T-helper 1 cell treated with Interleukin-12 subunit alpha and Interleukin-12 subunit beta and Interleukin-4 antibody, amounts not matched to agents 30 μg/mL and 1 μg/mL, for 36 hours (primary cell): ENCODE data around the gene SLC28A2.
"Not testable (repeated sequence)": the region's sequence is repeated elsewhere in the genome, so short reads cannot be mapped to it uniquely, and the experiment has no call there.

Source experiments
- H3K27ac Mint-ChIP-seq: one replicate; pipeline ENCODE4 v1.8.0; 2021; ENCODE audit warnings: mild to moderate bottlenecking, mixed read lengths
- H3K27me3 Mint-ChIP-seq: one replicate; pipeline ENCODE4 v1.8.0; 2021; ENCODE audit warnings: low read depth, mixed read lengths
- H3K36me3 Mint-ChIP-seq: one replicate; pipeline ENCODE4 v1.8.0; 2021; ENCODE audit warnings: low read depth, mixed read lengths
- H3K4me1 Mint-ChIP-seq: one replicate; pipeline ENCODE4 v1.8.0; 2021; ENCODE audit warnings: low read depth, mixed read lengths
- H3K4me3 Mint-ChIP-seq: one replicate; pipeline ENCODE4 v1.8.0; 2021; ENCODE audit warnings: mild to moderate bottlenecking, moderate library complexity, mixed read lengths
- H3K9me3 Mint-ChIP-seq: one replicate; pipeline ENCODE4 v1.8.0; 2021; ENCODE audit warnings: mixed read lengths

Gene SLC28A2

DNA sequence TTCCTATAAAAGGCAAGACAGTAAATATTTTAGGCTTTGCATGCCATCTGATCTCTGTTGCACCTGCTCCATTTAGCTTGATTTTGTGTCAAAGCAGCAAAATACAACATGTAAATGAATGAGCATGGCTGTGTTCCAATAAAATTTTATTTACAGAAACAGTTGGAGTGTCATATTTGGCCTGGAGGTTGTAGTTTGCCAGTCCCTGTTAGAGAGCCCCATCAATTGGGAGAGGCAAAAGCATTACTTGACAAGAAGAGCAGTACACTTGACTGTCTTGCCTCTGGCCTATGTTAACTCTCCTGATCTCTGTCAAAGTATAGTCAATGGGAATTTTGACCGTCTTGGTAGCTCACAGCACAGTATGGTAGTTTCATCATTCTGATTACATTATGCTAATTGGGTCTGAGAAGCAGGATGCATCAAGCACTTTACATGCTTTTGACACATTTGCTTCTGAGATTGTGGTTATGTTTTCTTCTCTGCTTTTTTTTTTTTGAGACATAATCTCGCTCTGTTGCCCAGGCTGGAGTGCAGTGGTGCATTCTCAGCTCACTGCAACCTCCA, 35.4 kb downstream of the SLC28A2 start:
- H3K27ac Mint-ChIP-seq = no peak overlapping the region
- H3K4me1 Mint-ChIP-seq = no peaks in the 10 kb centered on the region
- H3K36me3 Mint-ChIP-seq = no peaks in the 10 kb centered on the region
- no peaks in the 10 kb centered on the region for H3K9me3 Mint-ChIP-seq
- H3K4me3 Mint-ChIP-seq = no peak overlapping the region
- H3K27me3 Mint-ChIP-seq = peaks cover 10% of the 10 kb centered on the region

DNA sequence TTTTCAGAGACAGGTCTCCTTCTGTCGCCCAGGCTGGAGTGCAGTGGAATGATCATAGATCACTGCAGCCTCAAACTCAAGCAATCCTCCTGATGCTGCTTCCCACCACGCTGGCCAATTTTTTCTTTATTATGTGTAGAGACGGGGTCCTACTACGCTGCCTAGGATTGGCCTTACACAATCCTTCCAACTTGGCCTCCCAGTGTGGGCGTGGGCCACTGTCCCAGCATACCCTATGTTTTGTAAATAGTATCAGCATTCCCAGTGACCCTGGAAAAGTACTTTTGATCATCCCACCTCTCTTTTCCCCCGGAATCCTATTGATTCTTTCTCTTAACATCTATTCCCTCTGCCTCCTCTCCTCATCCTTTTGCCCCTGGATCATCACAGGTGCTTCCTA, 36.9 kb downstream of the SLC28A2 start:
- H3K36me3 Mint-ChIP-seq = no peaks in the 10 kb centered on the region
- no peak overlapping the region for H3K27ac Mint-ChIP-seq

DNA sequence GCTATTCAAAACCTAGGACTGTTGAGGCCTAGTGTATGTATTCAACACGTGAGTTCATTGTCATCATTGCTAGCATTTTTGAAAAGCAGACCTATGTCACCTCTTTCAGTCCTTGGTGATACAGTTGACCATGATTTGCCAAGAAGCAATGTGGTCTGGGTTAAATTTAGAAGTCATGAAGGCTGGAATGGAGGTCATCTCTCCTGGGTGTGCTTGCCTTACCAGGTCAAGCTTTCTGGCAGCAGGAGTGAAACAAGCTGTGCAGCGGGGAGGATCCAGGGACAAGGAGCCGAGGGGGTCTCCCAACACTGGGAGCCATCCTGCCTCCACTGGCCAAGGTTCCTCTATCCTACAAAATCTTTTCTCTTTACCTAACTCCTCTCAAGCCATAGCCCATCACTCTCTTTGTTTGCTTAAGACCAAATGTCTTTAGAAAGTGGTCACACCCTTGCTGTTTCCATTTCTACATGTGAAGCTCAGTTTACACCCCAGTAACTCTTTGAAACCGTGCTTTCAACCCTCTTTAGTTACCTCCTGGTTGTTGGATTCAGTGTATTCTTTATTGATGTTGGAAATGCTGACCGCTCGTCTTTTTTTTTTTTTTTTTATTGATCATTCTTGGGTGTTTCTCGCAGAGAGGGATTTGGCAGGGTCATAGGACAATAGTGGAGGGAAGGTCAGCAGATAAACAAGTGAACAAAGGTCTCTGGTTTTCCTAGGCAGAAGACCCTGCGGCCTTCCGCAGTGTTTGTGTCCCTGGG, 40.0 kb downstream of the SLC28A2 start:
- Mint-ChIP-seq H3K4me1 (no peaks in the 10 kb centered on the region), H3K27me3 (no peaks in the 10 kb centered on the region), H3K9me3 (peaks cover 4% of the 10 kb centered on the region), H3K4me3 (no peak overlapping the region), H3K27ac (no peak overlapping the region), H3K36me3 (no peaks in the 10 kb centered on the region)

More for the DNA sequence above, 36.9 kb downstream of the SLC28A2 start:
- H3K27me3 Mint-ChIP-seq = peaks cover 10% of the 10 kb centered on the region
- H3K4me3 Mint-ChIP-seq = no peak overlapping the region
- H3K4me1 Mint-ChIP-seq = no peaks in the 10 kb centered on the region
- H3K9me3 Mint-ChIP-seq = no peaks in the 10 kb centered on the region

DNA sequence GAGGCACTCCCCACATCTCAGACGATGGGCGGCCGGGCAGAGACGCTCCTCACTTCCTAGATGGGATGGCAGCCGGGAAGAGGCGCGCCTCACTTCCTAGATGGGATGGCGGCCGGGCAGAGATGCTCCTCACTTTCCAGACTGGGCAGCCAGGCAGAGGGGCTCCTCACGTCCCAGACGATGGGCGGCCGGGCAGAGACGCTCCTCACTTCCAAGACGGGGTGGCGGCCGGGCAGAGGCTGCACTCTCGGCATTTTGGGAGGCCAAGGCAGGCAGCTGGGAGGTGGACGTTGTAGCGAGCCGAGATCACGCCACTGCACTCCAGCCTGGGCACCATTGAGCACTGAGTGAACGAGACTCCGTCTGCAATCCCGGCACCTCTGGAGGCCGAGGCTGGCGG, 41.3 kb downstream of the SLC28A2 start:
- not testable (repeated sequence) for H3K27ac Mint-ChIP-seq, H3K36me3 Mint-ChIP-seq, H3K27me3 Mint-ChIP-seq, H3K4me1 Mint-ChIP-seq, H3K4me3 Mint-ChIP-seq
- H3K9me3 Mint-ChIP-seq = peaks cover 11% of the 10 kb centered on the region

DNA sequence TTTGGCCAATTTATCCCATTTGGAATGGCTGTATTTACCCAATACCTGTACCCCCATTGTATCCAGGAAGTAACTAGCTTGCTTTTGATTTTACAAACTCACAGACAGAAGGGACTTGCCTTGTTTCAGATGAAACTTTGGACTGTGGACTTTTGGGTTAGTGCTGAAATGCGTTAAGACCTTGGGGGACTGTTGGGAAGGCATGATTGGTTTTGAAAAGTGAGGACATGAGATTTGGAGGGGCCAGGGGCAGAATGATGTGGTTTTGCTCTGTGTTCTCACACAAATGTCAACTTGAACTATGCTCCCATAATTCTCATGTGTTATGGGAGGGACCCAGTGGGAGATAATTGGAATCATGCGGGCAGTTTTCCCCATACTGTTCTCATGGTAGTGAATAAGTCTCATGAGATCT, 46.9 kb downstream of the SLC28A2 start:
- H3K27ac Mint-ChIP-seq, H3K27me3 Mint-ChIP-seq, H3K4me3 Mint-ChIP-seq, H3K4me1 Mint-ChIP-seq, H3K36me3 Mint-ChIP-seq: not testable (repeated sequence)
- H3K9me3 Mint-ChIP-seq = peaks cover 17% of the 10 kb centered on the region

DNA sequence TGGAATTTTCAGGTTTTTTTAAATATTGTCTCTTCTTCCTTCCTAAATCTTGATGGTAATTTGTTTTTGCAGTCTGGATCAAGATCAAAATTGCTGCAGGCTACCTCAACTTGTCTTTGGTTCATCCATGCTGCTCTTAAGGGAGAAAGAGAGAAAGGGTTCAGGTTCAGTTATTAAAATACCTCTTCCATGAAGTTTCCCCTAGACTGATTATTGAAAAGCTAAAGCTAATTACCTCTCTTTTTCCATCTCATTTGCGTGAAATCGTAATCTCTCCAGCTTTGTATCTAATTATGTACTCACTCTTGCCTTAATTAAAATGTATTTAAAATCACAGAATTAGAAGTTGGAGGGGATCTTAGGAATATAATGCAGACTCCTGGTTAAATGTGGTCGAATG, 52.7 kb downstream of the SLC28A2 start:
- Mint-ChIP-seq H3K27me3 (peaks cover 29% of the 10 kb centered on the region), H3K27ac (no peak overlapping the region), H3K4me1 (peaks cover 8% of the 10 kb centered on the region), H3K9me3 (peaks cover 5% of the 10 kb centered on the region), H3K4me3 (no peak overlapping the region), H3K36me3 (no peaks in the 10 kb centered on the region)

DNA sequence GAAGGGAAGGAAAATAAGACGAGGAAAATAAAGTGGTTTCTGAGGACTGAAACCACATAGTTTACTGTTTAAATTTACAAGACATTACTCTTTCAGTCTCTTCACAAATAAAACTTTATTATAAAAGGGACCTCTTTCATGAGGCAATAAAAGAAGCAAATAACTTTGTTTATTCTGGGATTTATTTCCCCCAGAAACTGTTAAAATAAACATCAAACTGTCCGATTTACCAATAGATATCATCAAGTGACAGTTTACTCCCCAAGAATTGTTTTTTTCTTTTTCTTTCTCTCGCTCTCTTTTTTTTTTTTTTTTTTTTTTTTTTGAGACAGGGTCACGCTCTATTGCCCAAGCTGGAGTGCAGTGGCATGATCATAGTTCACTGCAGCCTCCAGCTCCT, 54.1 kb downstream of the SLC28A2 start:
- Mint-ChIP-seq H3K4me3 (no peak overlapping the region), H3K4me1 (peaks cover 8% of the 10 kb centered on the region), H3K27me3 (peaks cover 29% of the 10 kb centered on the region), H3K9me3 (peaks cover 5% of the 10 kb centered on the region), H3K36me3 (no peaks in the 10 kb centered on the region), H3K27ac (no peak overlapping the region)

DNA sequence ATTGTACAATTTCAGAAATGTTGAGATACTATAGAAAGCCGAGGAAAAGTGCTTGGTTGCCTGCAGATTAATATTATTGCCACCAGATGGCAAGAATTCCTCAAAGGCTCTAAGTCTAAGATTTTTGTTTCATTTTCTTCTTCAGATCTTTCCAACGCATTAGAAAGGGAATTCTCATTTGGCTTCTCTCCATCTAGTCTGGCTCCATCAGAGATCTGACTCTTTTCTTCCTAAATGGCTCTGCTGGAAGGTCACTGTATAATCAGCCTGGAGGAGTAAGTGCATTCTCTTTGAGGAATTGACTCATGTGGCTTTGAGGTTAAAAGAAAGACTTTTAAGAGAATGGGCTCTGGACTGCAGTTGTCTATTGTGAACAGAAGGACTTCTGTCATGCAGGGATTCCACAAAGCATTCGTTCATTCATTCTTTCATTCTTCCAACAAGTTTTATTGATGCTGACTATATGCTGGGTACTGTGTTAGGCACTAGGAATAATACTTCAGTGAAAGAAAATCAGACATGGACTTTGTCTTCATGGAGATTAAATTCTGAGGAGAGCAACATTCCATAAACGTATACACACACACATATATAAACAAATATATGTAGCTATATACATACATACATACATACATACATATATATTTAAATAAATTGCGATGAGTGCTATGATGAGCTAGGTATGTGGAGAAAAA, 55.3 kb downstream of the SLC28A2 start:
- H3K27me3 Mint-ChIP-seq = peaks cover 25% of the 10 kb centered on the region
- H3K27ac Mint-ChIP-seq = no peak overlapping the region
- H3K4me3 Mint-ChIP-seq = no peak overlapping the region
- peaks cover 8% of the 10 kb centered on the region for H3K4me1 Mint-ChIP-seq
- H3K9me3 Mint-ChIP-seq = peaks cover 2% of the 10 kb centered on the region
- no peaks in the 10 kb centered on the region for H3K36me3 Mint-ChIP-seq

DNA sequence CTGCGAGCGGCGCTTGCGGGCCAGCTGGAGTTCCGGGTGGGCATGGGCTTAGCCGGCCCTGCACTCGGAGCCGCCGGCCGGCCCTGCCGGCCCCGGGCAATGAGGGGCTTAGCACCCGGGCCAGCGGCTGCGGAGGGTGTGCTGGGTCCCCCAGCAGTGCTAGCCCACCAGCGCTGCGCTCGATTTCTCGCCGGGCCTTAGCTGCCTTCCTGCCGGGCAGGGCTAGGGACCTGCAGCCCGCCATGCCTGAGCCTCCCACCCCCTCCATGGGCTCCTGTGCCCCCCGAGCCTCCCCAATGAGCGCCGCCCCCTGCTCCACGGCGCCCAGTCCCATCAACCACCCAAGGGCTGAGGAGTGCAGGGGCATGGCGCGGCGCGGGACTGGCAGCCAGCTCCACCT, 62.1 kb downstream of the SLC28A2 start:
- H3K36me3 Mint-ChIP-seq, H3K27ac Mint-ChIP-seq, H3K4me1 Mint-ChIP-seq, H3K4me3 Mint-ChIP-seq, H3K9me3 Mint-ChIP-seq, H3K27me3 Mint-ChIP-seq: not testable (repeated sequence)

DNA sequence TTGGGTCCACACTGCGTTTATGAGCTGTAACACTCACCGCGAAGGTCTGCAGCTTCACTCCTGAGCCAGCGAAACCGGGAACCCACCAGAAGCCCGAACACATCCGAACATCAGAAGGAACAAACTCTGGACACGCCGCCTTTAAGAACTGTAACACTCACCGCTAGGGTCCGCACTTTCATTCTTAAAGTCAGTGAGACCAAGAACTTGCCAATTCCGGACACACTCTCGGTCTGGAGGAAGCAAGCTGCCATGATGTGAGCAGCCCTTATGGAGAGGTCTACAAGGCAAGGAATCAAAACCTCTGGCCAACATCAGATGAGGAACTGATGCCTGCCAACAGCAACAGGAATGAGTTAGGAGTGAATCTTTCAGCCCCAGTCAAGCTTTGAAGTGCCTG, 62.9 kb downstream of the SLC28A2 start:
- no peaks in the 10 kb centered on the region for H3K4me1 Mint-ChIP-seq
- H3K36me3 Mint-ChIP-seq = no peaks in the 10 kb centered on the region
- H3K27ac Mint-ChIP-seq = no peak overlapping the region
- no peaks in the 10 kb centered on the region for H3K9me3 Mint-ChIP-seq
- no peaks in the 10 kb centered on the region for H3K27me3 Mint-ChIP-seq
- H3K4me3 Mint-ChIP-seq = no peak overlapping the region

DNA sequence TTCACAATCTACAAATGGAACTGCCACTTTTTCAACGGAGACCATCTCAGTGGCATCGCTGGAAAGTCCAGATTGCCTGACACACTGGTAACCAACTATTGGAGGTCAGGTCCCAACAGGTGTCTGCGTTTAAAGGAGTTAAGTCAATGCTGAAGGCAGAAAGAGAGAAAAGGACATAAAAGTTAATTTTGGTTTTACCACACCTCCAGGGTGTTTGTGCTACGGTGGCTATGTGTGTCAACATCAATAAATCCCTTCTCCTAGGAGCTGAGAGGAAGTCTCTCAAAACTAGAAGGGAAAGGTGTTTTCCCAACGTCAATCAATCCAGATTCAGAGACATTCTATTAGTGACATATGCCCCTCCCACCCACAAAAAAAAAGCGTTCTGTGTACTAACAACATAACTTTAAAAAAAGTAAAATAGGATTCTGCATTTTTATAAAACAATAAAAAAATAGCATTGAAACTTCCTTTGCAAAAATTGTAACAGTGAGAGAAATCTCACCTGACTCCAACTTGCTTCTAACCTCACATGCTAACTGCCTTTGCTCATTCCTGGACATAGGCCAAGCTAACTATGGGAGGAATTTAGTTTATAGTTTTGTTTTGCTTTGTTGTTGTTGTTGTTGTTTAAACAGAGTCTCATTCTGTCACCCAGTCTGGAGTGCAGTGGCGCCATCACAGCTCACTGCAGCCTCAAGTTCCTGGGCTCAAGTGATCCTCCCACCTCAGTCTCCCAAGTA, 67.6 kb downstream of the SLC28A2 start:
- H3K27me3 Mint-ChIP-seq = peaks cover 6% of the 10 kb centered on the region
- H3K4me1 Mint-ChIP-seq = no peaks in the 10 kb centered on the region
- H3K9me3 Mint-ChIP-seq = no peaks in the 10 kb centered on the region

DNA sequence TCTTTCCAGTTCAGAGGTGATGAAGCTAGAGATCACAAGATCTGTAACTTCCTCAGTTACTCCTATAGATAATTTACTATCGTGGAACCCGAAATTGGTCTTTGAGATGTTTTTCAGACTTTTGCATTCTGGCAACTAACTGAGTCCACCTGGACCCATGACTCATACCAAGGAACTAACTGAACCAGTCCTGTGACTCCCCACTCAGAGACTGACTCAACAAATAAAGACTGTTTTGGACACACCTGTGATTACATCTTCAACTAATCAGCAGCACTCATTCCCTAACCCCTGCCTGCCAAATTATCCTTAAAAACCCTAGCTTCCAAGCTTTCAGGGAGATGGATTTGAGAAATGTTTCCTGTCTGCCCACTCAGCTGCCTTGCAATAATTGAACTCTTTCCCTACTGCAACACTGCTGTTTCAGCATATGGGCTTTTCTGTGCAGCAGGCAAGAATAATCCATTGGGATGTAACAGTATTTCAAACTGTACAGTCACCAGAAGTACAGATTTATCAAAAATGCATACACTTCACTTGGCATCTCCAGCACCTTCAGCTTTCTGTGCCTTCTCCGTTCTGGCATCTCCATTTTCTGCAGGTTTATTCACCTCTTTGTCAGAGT, 68.7 kb downstream of the SLC28A2 start:
- H3K36me3 Mint-ChIP-seq = no peaks in the 10 kb centered on the region
- no peak overlapping the region for H3K27ac Mint-ChIP-seq
- no peaks in the 10 kb centered on the region for H3K4me1 Mint-ChIP-seq
- peaks cover 10% of the 10 kb centered on the region for H3K27me3 Mint-ChIP-seq
- no peaks in the 10 kb centered on the region for H3K9me3 Mint-ChIP-seq
- no peak overlapping the region for H3K4me3 Mint-ChIP-seq

More for the DNA sequence above, 67.6 kb downstream of the SLC28A2 start:
- no peak overlapping the region for H3K4me3 Mint-ChIP-seq
- no peaks in the 10 kb centered on the region for H3K36me3 Mint-ChIP-seq
- no peak overlapping the region for H3K27ac Mint-ChIP-seq

DNA sequence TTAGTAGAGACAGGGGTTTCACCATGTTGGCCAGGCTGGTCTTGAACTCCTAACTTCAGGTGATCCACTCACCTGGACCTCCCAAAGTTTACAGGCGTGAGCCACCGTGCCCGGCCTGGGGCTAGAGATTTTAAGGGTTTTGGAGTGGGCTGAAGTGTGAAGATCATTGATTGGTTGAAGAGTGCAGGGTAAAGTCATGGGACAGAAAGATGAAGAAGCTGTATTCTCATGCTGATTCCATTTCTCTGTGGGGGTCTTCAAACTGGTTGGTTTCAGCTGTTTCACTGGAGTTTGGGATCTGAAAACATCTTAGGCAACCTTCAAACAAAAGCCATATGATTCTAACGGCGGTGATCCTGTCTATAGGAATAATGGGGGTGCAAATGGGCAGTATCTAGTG, 74.2 kb downstream of the SLC28A2 start:
- peaks cover 16% of the 10 kb centered on the region for H3K27me3 Mint-ChIP-seq
- H3K36me3 Mint-ChIP-seq = no peaks in the 10 kb centered on the region
- no peak overlapping the region for H3K27ac Mint-ChIP-seq
- H3K4me1 Mint-ChIP-seq = no peaks in the 10 kb centered on the region
- no peaks in the 10 kb centered on the region for H3K9me3 Mint-ChIP-seq
- H3K4me3 Mint-ChIP-seq = no peak overlapping the region

DNA sequence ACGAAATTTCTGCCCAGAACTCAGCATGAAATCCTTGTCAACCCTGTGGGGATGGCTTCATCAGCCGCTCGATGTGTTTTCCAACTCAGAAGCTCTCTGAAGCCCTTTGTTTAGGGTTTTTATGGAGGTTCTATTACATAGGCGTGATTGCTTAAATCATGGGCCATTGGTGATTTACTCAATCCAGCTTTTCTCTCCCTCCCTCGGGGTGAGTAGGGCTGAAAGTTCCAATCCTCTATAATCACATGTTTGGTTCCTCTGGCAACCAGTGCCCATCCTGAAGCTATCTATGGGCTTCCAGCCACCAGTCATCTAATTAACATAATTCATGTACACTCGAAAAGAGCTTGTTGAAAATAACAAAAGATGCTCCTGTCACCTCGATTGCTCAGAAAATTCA, 74.7 kb downstream of the SLC28A2 start:
- Mint-ChIP-seq H3K36me3 (no peaks in the 10 kb centered on the region), H3K27ac (no peak overlapping the region), H3K9me3 (no peaks in the 10 kb centered on the region), H3K27me3 (peaks cover 15% of the 10 kb centered on the region), H3K4me1 (no peaks in the 10 kb centered on the region), H3K4me3 (no peak overlapping the region)
